GM23338 (cell line): ENCODE data around the gene ANP32A.

Source experiments
- CREB1 ChIP-seq: fragments of 250-450 bp; sonication (Bioruptor Pico); IDR thresholded peaks from 2 replicates; pipeline ENCODE4 v1.5.0; 2020; ENCODE audit warnings: low read depth, mild to moderate bottlenecking, moderate library complexity
- CTCF ChIP-seq, 2 experiments: fragments of 200-600 bp in 1 of 2; sonication (generic) in 1 of 2; conservative IDR thresholded peaks; 2 replicates each; pipeline versions ENCODE4 v1.5.1 to v1.6.1; 2016 to 2017; ENCODE audit warnings: antibody characterized with exemption in 2 of 2, low read depth in 2 of 2, mild to moderate bottlenecking in 2 of 2, moderate library complexity in 1 of 2
- EZH2 ChIP-seq: fragments of 200-600 bp; sonication (generic); IDR thresholded peaks from one replicate; pipeline ENCODE4 v1.8.0; 2017; ENCODE audit warnings: antibody characterized with exemption, mild to moderate bottlenecking, low read depth; ENCODE audit not compliant: unreplicated experiment
- EZH2phosphoT487 ChIP-seq: fragments of 200-600 bp; sonication (generic); IDR thresholded peaks from one replicate; pipeline ENCODE4 v1.8.1; 2018; ENCODE audit warnings: antibody characterized with exemption; ENCODE audit not compliant: unreplicated experiment
- JUNB ChIP-seq: IDR thresholded peaks from one replicate; pipeline ENCODE4 v1.6.1; 2016; ENCODE audit warnings: antibody characterized with exemption; ENCODE audit not compliant: unreplicated experiment
- POLR2AphosphoS5 ChIP-seq: IDR thresholded peaks from 2 replicates; pipeline ENCODE4 v1.6.1; 2016; ENCODE audit warnings: antibody characterized with exemption, low read depth
- REST ChIP-seq: IDR thresholded peaks from one replicate; pipeline ENCODE4 v1.6.1; 2018; ENCODE audit warnings: antibody characterized with exemption; ENCODE audit not compliant: unreplicated experiment

- TF ChIP-seq POLR2AphosphoS5 (no peak), CTCF (conservative IDR thresholded peaks at IDR 0.05; ENCODE audit: low read depth in 2 of 2) (no peak), EZH2 (no peak), JUNB (no peak), EZH2phosphoT487 (no peak), CREB1 (CRISPR knock-in tag) (no peak), REST (no peak)
Observed at GRCh38 chr15:68842958-68843357, 22.3 kb upstream of the ANP32A start.
